Astrocyte (in vitro differentiated cells and primary cell): ENCODE measurements around the gene DCUN1D4. TPM values are rescaled to one million over a fixed set of nuclear protein-coding genes. Genes with fewer than 3 reads are reported as not detected.

Experiments
- DNase-seq: peaks from one replicate; pipeline ENCODE4 v3.0.0-alpha.2; 2010; ENCODE audit warnings: low read depth
- FAIRE-seq: peaks from 2 replicates; lab custom pipeline; 2011; peaks lifted over from hg19 to GRCh38; lab: Jason Lieb, UNC
- H2AFZ ChIP-seq: 2 replicates; pipeline ENCODE4 v1.6.0; 2012; ENCODE audit warnings: low read depth, low read length, inconsistent platforms
- H3K27ac ChIP-seq: 2 replicates; pipeline ENCODE4 v1.5.1; 2011; ENCODE audit warnings: low read depth, low read length, inconsistent platforms
- H3K27me3 ChIP-seq: 2 replicates; pipeline ENCODE4 v1.6.0; 2011; ENCODE audit warnings: low read length, inconsistent platforms; ENCODE audit not compliant: insufficient read depth
- H3K36me3 ChIP-seq: 2 replicates; pipeline ENCODE4 v1.5.1; 2011; ENCODE audit warnings: low read length, inconsistent platforms; ENCODE audit not compliant: insufficient read depth
- H3K4me1 ChIP-seq: 2 replicates; pipeline ENCODE4 v1.5.1; 2011; ENCODE audit warnings: low read length, inconsistent platforms; ENCODE audit not compliant: insufficient read depth
- H3K4me2 ChIP-seq: 2 replicates; pipeline ENCODE4 v1.6.0; 2012; ENCODE audit warnings: low read length, inconsistent platforms
- H3K4me3 ChIP-seq: 2 replicates; pipeline ENCODE4 v1.5.1; 2011; ENCODE audit warnings: low read depth, mild to moderate bottlenecking, low read length, inconsistent platforms; ENCODE audit not compliant: insufficient read depth
- H3K79me2 ChIP-seq: 2 replicates; pipeline ENCODE4 v1.6.0; 2012; ENCODE audit warnings: mild to moderate bottlenecking, low read length, inconsistent platforms; ENCODE audit not compliant: insufficient read depth
- H3K9ac ChIP-seq: 2 replicates; pipeline ENCODE4 v1.6.0; 2012; ENCODE audit warnings: mild to moderate bottlenecking, low read length, inconsistent platforms
- H3K9me3 ChIP-seq: 2 replicates; pipeline ENCODE4 v1.5.1; 2012; ENCODE audit warnings: low read depth, mild to moderate bottlenecking, low read length, inconsistent platforms; ENCODE audit not compliant: insufficient read depth
- H4K20me1 ChIP-seq: 2 replicates; pipeline ENCODE4 v1.6.0; 2012; ENCODE audit warnings: low read length, inconsistent platforms; ENCODE audit not compliant: insufficient read depth
- H3K27ac Mint-ChIP-seq: one replicate; pipeline ENCODE4 v1.8.0; 2021; ENCODE audit warnings: mild to moderate bottlenecking, mixed read lengths; ENCODE audit not compliant: unreplicated experiment
- H3K27me3 Mint-ChIP-seq: one replicate; pipeline ENCODE4 v1.8.0; 2021; ENCODE audit warnings: low read depth, mixed read lengths; ENCODE audit not compliant: unreplicated experiment
- H3K36me3 Mint-ChIP-seq: one replicate; pipeline ENCODE4 v1.8.0; 2021; ENCODE audit warnings: low read depth, mixed read lengths; ENCODE audit not compliant: unreplicated experiment
- H3K4me1 Mint-ChIP-seq: one replicate; pipeline ENCODE4 v1.8.0; 2021; ENCODE audit warnings: low read depth, mixed read lengths; ENCODE audit not compliant: unreplicated experiment
- H3K4me3 Mint-ChIP-seq: one replicate; pipeline ENCODE4 v1.8.0; 2021; ENCODE audit warnings: mild to moderate bottlenecking, moderate library complexity, mixed read lengths; ENCODE audit not compliant: unreplicated experiment
- H3K9me3 Mint-ChIP-seq: one replicate; pipeline ENCODE4 v1.8.0; 2021; ENCODE audit warnings: mild to moderate bottlenecking, mixed read lengths; ENCODE audit not compliant: unreplicated experiment
- EZH2 ChIP-seq: IDR thresholded peaks from 2 replicates; pipeline ENCODE4 v1.6.1; 2012; ENCODE audit warnings: mild to moderate bottlenecking, low read length, inconsistent platforms; ENCODE audit not compliant: insufficient read depth
- total RNA-seq: library from RNA; stranded (reverse); gene quantifications from 2 replicates; pipeline ENCODE4 v1.2.1, GENCODE V29; 2021
- TF ChIP-seq, protein P1 (sequence below): IDR thresholded peaks from 2 replicates; pipeline ENCODE4 v1.5.1; 2011; ENCODE audit warnings: low read depth, mild to moderate bottlenecking, inconsistent platforms, low read length, moderate library complexity; ENCODE audit not compliant: insufficient read depth

The DCUN1D4 gene
- total RNA-seq, 1 donor from 2014 or later, result 59.0 TPM

DNA sequence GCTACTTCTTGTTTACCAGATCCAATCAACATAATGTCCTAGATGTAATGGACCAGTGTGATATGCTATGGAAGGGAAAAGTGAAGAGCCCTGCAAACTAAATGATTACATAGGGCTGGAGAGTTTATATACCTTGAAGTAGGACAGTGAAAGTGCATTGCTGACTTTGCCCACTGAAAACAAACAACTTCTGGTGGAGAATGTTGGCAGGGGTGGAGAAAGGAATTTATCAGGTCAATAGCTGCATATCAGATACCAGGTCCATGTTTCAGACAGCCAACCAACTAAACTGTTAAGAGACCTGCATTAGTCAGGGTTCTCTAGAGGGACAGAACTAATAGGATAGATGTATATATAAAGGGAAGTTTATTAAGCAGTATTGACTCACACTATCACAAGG lies 82.4 kb downstream of the DCUN1D4 start:
- no peak overlapping the region for H3K9ac ChIP-seq
- no peaks in the 10 kb centered on the region for H3K36me3 ChIP-seq
- no peaks in the 10 kb centered on the region for H3K9me3 Mint-ChIP-seq
- peaks cover 3% of the 10 kb centered on the region for H3K27me3 ChIP-seq
- FAIRE-seq (no peak), DNase-seq (no peak)
- peaks cover 2% of the 10 kb centered on the region for H3K4me1 Mint-ChIP-seq
- H2AFZ ChIP-seq, result no peak overlapping the region
- H3K27ac Mint-ChIP-seq, result no peak overlapping the region
- no peaks in the 10 kb centered on the region for H3K4me1 ChIP-seq
- H3K4me3 ChIP-seq, result no peak overlapping the region
- no peaks in the 10 kb centered on the region for H3K79me2 ChIP-seq
- no peaks in the 10 kb centered on the region for H4K20me1 ChIP-seq
- H3K27me3 Mint-ChIP-seq, result peaks cover 2% of the 10 kb centered on the region
- TF ChIP-seq, protein P1, sequence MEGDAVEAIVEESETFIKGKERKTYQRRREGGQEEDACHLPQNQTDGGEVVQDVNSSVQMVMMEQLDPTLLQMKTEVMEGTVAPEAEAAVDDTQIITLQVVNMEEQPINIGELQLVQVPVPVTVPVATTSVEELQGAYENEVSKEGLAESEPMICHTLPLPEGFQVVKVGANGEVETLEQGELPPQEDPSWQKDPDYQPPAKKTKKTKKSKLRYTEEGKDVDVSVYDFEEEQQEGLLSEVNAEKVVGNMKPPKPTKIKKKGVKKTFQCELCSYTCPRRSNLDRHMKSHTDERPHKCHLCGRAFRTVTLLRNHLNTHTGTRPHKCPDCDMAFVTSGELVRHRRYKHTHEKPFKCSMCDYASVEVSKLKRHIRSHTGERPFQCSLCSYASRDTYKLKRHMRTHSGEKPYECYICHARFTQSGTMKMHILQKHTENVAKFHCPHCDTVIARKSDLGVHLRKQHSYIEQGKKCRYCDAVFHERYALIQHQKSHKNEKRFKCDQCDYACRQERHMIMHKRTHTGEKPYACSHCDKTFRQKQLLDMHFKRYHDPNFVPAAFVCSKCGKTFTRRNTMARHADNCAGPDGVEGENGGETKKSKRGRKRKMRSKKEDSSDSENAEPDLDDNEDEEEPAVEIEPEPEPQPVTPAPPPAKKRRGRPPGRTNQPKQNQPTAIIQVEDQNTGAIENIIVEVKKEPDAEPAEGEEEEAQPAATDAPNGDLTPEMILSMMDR, result no peak
- TF ChIP-seq EZH2, result no peak
- H3K9me3 ChIP-seq, result no peaks in the 10 kb centered on the region
- no peak overlapping the region for H3K27ac ChIP-seq
- no peaks in the 10 kb centered on the region for H3K36me3 Mint-ChIP-seq
- H3K4me3 Mint-ChIP-seq, result no peak overlapping the region
- no peak overlapping the region for H3K4me2 ChIP-seq

DNA sequence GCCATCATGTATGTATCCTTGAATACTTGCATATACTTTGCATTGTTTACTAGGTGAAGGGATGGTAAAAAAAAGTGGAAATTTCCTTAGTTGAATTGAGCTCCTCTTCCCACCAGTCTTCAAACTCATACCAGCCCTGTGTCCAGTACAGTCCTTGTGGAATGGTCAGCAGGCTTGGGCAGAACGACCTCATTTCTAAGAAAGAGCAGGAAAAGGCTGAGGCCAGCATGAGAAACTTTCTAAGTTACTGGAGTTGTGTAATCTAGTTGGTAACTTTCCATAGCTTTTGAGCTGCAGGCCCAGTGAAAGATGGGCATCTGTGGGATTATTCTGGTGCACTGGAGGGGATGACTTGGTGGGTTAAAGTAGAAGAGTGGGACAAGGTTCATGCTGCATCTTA lies 87.6 kb downstream of the DCUN1D4 start:
- H3K4me3 ChIP-seq, result no peak overlapping the region
- H3K9me3 ChIP-seq, result no peaks in the 10 kb centered on the region
- DNase-seq (peak; percentile 10), FAIRE-seq (no peak)
- H3K9ac ChIP-seq, result no peak overlapping the region
- H3K36me3 ChIP-seq, result no peaks in the 10 kb centered on the region
- peaks cover 8% of the 10 kb centered on the region for H3K4me1 ChIP-seq
- Mint-ChIP-seq H3K27ac (no peak overlapping the region), H3K9me3 (no peaks in the 10 kb centered on the region), H3K4me3 (no peak overlapping the region), H3K27me3 (peaks cover 2% of the 10 kb centered on the region), H3K36me3 (no peaks in the 10 kb centered on the region), H3K4me1 (no peaks in the 10 kb centered on the region)
- peaks cover 3% of the 10 kb centered on the region for H3K27me3 ChIP-seq
- no peak overlapping the region for H3K4me2 ChIP-seq
- H2AFZ ChIP-seq, result no peak overlapping the region
- TF ChIP-seq EZH2, result no peak
- TF ChIP-seq, protein P1, result no peak
- H3K79me2 ChIP-seq, result no peaks in the 10 kb centered on the region
- no peaks in the 10 kb centered on the region for H4K20me1 ChIP-seq
- H3K27ac ChIP-seq, result no peak overlapping the region

DNA sequence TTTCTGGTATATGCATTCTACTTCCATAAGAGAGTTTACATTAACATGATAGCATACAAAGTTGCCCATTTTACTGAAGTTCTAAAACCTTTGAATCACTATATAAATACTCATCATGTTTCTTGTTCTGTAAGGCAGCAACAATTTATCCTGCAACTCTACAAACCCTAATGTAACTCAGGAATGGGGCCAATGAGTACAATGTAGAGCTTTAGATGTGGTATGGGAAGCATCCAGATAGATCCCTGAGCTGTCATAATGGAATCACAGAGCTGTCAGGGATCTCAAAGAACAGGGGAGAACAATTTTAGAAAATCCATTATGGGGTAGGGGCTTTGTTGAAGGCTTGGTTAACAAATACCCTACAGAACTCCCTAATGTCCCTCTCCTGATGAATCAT lies 88.5 kb downstream of the DCUN1D4 start:
- DNase-seq, result peak; percentile 70
- Histone ChIP-seq H4K20me1 (no peaks in the 10 kb centered on the region), H3K4me3 (no peak overlapping the region), H3K4me2 (no peak overlapping the region), H3K4me1 (peaks cover 8% of the 10 kb centered on the region), H3K36me3 (no peaks in the 10 kb centered on the region), H3K79me2 (no peaks in the 10 kb centered on the region), H3K27ac (no peak overlapping the region), H3K27me3 (peaks cover 3% of the 10 kb centered on the region), H2AFZ (no peak overlapping the region), H3K9me3 (no peaks in the 10 kb centered on the region), H3K9ac (no peak overlapping the region)
- Mint-ChIP-seq H3K9me3 (no peaks in the 10 kb centered on the region), H3K27ac (no peak overlapping the region), H3K4me3 (no peak overlapping the region), H3K27me3 (no peaks in the 10 kb centered on the region), H3K36me3 (no peaks in the 10 kb centered on the region), H3K4me1 (no peaks in the 10 kb centered on the region)
- TF ChIP-seq, protein P1, result no peak
- no peak for TF ChIP-seq EZH2
- no peak for FAIRE-seq
